ENCODE data around the gene TINAGL1. TPM values are rescaled to one million over a fixed set of nuclear protein-coding genes. Genes with fewer than 3 reads are reported as not detected.

TINAGL1 gene
- total RNA-seq, 4 donors from 2014 or later, result 139 to 354 (median 244) TPM

- Histone ChIP-seq H3K4me1 (peaks cover 12 to 25% (median 22%) of the 10 kb centered on the region in 4 donors), H3K27ac (replicated peaks in 1 of 4) (no peak overlapping the region), H3K9me3 (no peaks in the 10 kb centered on the region), H3K27me3 (no peaks in the 10 kb centered on the region), H3K36me3 (no peaks in the 10 kb centered on the region), H3K4me3 (no peak overlapping the region)
- TF ChIP-seq POLR2AphosphoS5 (IDR thresholded peaks at IDR 0.05) (peak; percentile 40 to 46), CTCF (IDR thresholded peaks at IDR 0.05) (peak; percentile 88 to 89 (median 89)), EP300 (IDR thresholded peaks at IDR 0.05) (no peak)
- DNase-seq (ENCODE audit: extremely low spot score), result no peak
- intact Hi-C loops (cut with DNase I), result loop anchor here (1.0 kb wide), 1 partner anchor 31 kb away; no protein-coding TSS in a partner anchor
- WGBS, result 40% methylated on average over 9 of the region's 10 CpGs
Measured at GRCh38 chr1:31593770-31594632, 17.7 kb downstream of the TINAGL1 start.

GRCh38 chr1:31595836-31596736 is 19.8 kb downstream of the TINAGL1 start:
- 88% methylated on average over 4 of the region's 4 CpGs for WGBS
- Histone ChIP-seq H3K9me3 (no peaks in the 10 kb centered on the region), H3K36me3 (no peaks in the 10 kb centered on the region), H3K4me3 (no peak overlapping the region), H3K27ac (replicated peaks in 1 of 4) (no peak overlapping the region), H3K4me1 (peaks cover 2 to 18% (median 16%) of the 10 kb centered on the region in 4 donors), H3K27me3 (no peaks in the 10 kb centered on the region)
- TF ChIP-seq CTCF (IDR thresholded peaks at IDR 0.05), result no peak
- no peak for TF ChIP-seq POLR2A (IDR thresholded peaks at IDR 0.05; ENCODE audit: low read depth)
- TF ChIP-seq EP300 (IDR thresholded peaks at IDR 0.05), result no peak
- TF ChIP-seq POLR2AphosphoS5 (IDR thresholded peaks at IDR 0.05), result no peak
- intact Hi-C loops (cut with DNase I), result no loop called here
- no peak for DNase-seq (ENCODE audit: extremely low spot score)

GRCh38 chr1:31596737-31597097 is 20.4 kb downstream of the TINAGL1 start:
- Histone ChIP-seq H3K36me3 (no peaks in the 10 kb centered on the region), H3K9me3 (no peaks in the 10 kb centered on the region), H3K27me3 (no peaks in the 10 kb centered on the region), H3K27ac (replicated peaks in 1 of 4) (no peak overlapping the region), H3K4me1 (peaks cover 2 to 13% (median 12%) of the 10 kb centered on the region in 4 donors), H3K4me3 (no peak overlapping the region)
- TF ChIP-seq POLR2AphosphoS5 (IDR thresholded peaks at IDR 0.05), result no peak
- no peak for TF ChIP-seq EP300 (IDR thresholded peaks at IDR 0.05)
- TF ChIP-seq POLR2A (IDR thresholded peaks at IDR 0.05; ENCODE audit: low read depth), result no peak
- intact Hi-C loops (cut with DNase I), result no loop called here
- no peak for DNase-seq (ENCODE audit: extremely low spot score)
- WGBS, result 57% methylated on average over 6 of the region's 6 CpGs

- no peak for DNase-seq (ENCODE audit: extremely low spot score)
- H3K9me3 ChIP-seq, result no peaks in the 10 kb centered on the region
- WGBS, result 95% methylated on average over 7 of the region's 7 CpGs
- H3K4me3 ChIP-seq, result no peak overlapping the region
- peaks cover 0 to 1% (median under 1%) of the 10 kb centered on the region in 4 donors for H3K4me1 ChIP-seq
- H3K36me3 ChIP-seq, result no peaks in the 10 kb centered on the region
- no peak for TF ChIP-seq POLR2A (IDR thresholded peaks at IDR 0.05; ENCODE audit: low read depth)
- no peak for TF ChIP-seq POLR2AphosphoS5 (IDR thresholded peaks at IDR 0.05)
- TF ChIP-seq EP300 (IDR thresholded peaks at IDR 0.05), result no peak
- TF ChIP-seq CTCF (IDR thresholded peaks at IDR 0.05), result no peak
- no peaks in the 10 kb centered on the region for H3K27me3 ChIP-seq
- no peak overlapping the region for H3K27ac ChIP-seq (replicated peaks in 1 of 4)
- intact Hi-C loops (cut with DNase I), result no loop called here
Measured at GRCh38 chr1:31598980-31599379, 22.7 kb downstream of the TINAGL1 start.

- H3K27ac ChIP-seq (replicated peaks in 1 of 4), result no peak overlapping the region
- no peaks in the 10 kb centered on the region for H3K27me3 ChIP-seq
- no peaks in the 10 kb centered on the region for H3K36me3 ChIP-seq
- H3K4me3 ChIP-seq, result no peak overlapping the region
- intact Hi-C loops (cut with DNase I), result no loop called here
- TF ChIP-seq POLR2AphosphoS5 (IDR thresholded peaks at IDR 0.05) (no peak), CTCF (IDR thresholded peaks at IDR 0.05) (no peak), POLR2A (IDR thresholded peaks at IDR 0.05; ENCODE audit: low read depth) (no peak), EP300 (IDR thresholded peaks at IDR 0.05) (no peak)
- no peaks in the 10 kb centered on the region for H3K9me3 ChIP-seq
- 79% methylated on average over 2 of the region's 2 CpGs for WGBS
- no peaks in the 10 kb centered on the region for H3K4me1 ChIP-seq
- no peak for DNase-seq (ENCODE audit: extremely low spot score)
Measured at GRCh38 chr1:31600641-31601040, 24.3 kb downstream of the TINAGL1 start.

All from esophagus muscularis mucosa (tissue), 4 donors.